Measurements from ENCODE around the gene CDH3. TPM values are rescaled to one million over a fixed set of nuclear protein-coding genes. Genes with fewer than 3 reads are reported as not detected.

Gene CDH3
- total RNA-seq, 4 donors from 2014 or later: 0.19 to 0.83 (median 0.75) TPM; not detected in 1

DNA sequence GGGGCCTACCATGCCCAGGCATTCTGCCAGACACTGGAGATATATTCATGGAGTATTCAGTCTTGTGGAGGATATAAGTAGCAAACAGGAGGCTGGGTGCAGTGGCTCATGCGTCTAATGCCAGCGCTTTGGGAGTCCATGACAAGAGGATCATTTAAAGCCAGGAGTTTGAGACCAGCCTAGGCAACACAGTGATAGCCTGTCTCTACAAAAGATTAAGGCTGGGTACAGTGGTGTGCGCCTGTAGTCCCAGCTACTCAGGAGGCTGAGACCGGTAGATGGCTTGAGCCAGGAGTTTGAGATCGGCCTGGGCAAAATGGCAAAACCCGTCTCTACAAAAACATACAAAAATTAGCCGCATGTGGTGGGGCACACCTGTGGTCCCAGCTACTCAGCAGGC, 37.7 kb upstream of the CDH3 start:
- Histone ChIP-seq H3K27ac (replicated peaks in 1 of 4) (no peak overlapping the region), H3K9me3 (no peaks in the 10 kb centered on the region), H3K27me3 (no peaks in the 10 kb centered on the region), H3K4me3 (no peak overlapping the region), H3K4me1 (no peaks in the 10 kb centered on the region), H3K36me3 (no peaks in the 10 kb centered on the region)
- intact Hi-C loops (cut with DNase I): no loop called here
- DNase-seq (ENCODE audit: extremely low spot score): no peak
- WGBS: 90% methylated on average over 7 of the region's 7 CpGs
- TF ChIP-seq EP300 (IDR thresholded peaks at IDR 0.05) (no peak), POLR2A (IDR thresholded peaks at IDR 0.05; ENCODE audit: low read depth) (no peak), POLR2AphosphoS5 (IDR thresholded peaks at IDR 0.05) (no peak)
- TF ChIP-seq, protein P1, sequence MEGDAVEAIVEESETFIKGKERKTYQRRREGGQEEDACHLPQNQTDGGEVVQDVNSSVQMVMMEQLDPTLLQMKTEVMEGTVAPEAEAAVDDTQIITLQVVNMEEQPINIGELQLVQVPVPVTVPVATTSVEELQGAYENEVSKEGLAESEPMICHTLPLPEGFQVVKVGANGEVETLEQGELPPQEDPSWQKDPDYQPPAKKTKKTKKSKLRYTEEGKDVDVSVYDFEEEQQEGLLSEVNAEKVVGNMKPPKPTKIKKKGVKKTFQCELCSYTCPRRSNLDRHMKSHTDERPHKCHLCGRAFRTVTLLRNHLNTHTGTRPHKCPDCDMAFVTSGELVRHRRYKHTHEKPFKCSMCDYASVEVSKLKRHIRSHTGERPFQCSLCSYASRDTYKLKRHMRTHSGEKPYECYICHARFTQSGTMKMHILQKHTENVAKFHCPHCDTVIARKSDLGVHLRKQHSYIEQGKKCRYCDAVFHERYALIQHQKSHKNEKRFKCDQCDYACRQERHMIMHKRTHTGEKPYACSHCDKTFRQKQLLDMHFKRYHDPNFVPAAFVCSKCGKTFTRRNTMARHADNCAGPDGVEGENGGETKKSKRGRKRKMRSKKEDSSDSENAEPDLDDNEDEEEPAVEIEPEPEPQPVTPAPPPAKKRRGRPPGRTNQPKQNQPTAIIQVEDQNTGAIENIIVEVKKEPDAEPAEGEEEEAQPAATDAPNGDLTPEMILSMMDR (IDR thresholded peaks at IDR 0.05): no peak

DNA sequence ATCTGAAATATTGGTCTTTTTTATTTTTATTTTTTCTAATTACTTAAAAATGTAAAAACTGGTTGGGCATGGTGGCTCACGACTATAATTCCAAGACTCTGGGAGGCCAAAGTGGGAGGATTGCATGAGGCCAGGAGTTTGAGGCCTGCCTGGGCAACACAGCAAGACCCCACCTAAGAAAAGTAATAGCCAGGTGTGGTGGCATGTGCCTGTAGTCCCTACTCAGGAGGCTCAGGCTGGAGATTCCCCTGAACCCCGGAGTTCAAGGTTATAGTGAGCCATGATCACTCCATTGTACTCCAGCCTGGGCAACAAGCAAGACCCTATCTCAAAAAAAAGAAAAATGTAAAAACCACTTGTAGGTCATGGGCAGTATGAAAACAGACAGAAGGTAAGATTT, 36.8 kb upstream of the CDH3 start:
- DNase-seq (ENCODE audit: extremely low spot score): no peak
- 100% methylated on average over 2 of the region's 2 CpGs for WGBS
- Histone ChIP-seq H3K27ac (replicated peaks in 1 of 4) (no peak overlapping the region), H3K4me1 (no peaks in the 10 kb centered on the region), H3K9me3 (peaks cover 0 to 9% (median 3%) of the 10 kb centered on the region in 4 donors), H3K4me3 (no peak overlapping the region), H3K36me3 (no peaks in the 10 kb centered on the region), H3K27me3 (no peaks in the 10 kb centered on the region)
- intact Hi-C loops (cut with DNase I): no loop called here
- TF ChIP-seq POLR2AphosphoS5 (IDR thresholded peaks at IDR 0.05) (no peak), POLR2A (IDR thresholded peaks at IDR 0.05; ENCODE audit: low read depth) (no peak), EP300 (IDR thresholded peaks at IDR 0.05) (no peak)
- TF ChIP-seq, protein P1 (IDR thresholded peaks at IDR 0.05): no peak

DNA sequence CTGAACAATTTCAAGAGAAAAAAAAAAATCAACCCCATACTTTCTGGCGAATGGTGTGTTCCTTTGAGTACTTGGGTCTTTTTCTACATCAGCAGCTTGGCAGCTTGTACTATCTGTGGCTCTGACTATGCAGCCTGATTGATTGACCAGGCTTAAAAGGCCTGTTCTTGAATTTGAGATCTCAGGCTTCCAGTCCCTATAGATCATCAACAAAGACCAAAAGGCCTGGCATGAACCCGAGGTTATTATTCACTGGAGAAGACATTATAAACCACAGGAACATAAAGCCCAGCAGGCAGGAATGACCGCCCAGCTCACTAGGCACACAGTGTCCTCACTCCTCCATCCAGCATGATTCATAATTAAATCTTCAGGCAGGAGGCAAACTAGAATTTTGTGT, 32.1 kb upstream of the CDH3 start:
- intact Hi-C loops (cut with DNase I): no loop called here

DNA sequence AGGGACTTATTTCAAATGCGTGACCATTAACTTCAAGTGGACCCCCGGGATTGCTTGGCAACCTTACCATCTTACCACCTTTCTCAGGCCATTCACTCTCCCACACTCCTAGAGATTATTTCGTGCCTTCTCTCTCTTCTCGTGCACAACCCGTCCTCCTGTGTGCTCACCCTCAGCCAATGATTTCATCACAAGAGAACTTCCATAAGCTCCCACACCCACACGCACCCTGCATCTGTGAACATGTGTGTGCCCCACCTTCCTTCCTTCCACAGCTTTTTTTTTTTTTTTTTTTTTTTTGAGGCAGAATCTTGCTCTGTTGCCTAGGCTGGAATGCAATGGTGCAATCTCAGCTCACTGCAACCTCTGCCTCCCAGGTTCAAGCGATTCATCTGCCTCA, 27.4 kb upstream of the CDH3 start:
- H3K27ac ChIP-seq (replicated peaks in 1 of 4): no peak overlapping the region
- no peaks in the 10 kb centered on the region for H3K36me3 ChIP-seq
- 84% methylated on average over 7 of the region's 7 CpGs for WGBS
- H3K4me3 ChIP-seq: no peak overlapping the region
- peaks cover 0 to 18% (median 16%) of the 10 kb centered on the region in 4 donors for H3K9me3 ChIP-seq
- TF ChIP-seq EP300 (IDR thresholded peaks at IDR 0.05) (no peak), POLR2A (IDR thresholded peaks at IDR 0.05; ENCODE audit: low read depth) (no peak), POLR2AphosphoS5 (IDR thresholded peaks at IDR 0.05) (no peak)
- TF ChIP-seq, protein P1 (IDR thresholded peaks at IDR 0.05): no peak
- intact Hi-C loops (cut with DNase I): no loop called here
- no peak for DNase-seq (ENCODE audit: extremely low spot score)
- no peaks in the 10 kb centered on the region for H3K4me1 ChIP-seq
- H3K27me3 ChIP-seq: no peaks in the 10 kb centered on the region

More for the DNA sequence above, 32.1 kb upstream of the CDH3 start:
- H3K4me3 ChIP-seq: no peak overlapping the region
- H3K27me3 ChIP-seq: no peaks in the 10 kb centered on the region
- peaks cover 0 to 21% (median 12%) of the 10 kb centered on the region in 4 donors for H3K9me3 ChIP-seq
- DNase-seq (ENCODE audit: extremely low spot score): no peak
- H3K4me1 ChIP-seq: no peaks in the 10 kb centered on the region
- H3K27ac ChIP-seq (replicated peaks in 1 of 4): no peak overlapping the region
- H3K36me3 ChIP-seq: no peaks in the 10 kb centered on the region
- TF ChIP-seq POLR2A (IDR thresholded peaks at IDR 0.05; ENCODE audit: low read depth): no peak
- TF ChIP-seq EP300 (IDR thresholded peaks at IDR 0.05): no peak
- TF ChIP-seq, protein P1 (IDR thresholded peaks at IDR 0.05): no peak
- no peak for TF ChIP-seq POLR2AphosphoS5 (IDR thresholded peaks at IDR 0.05)
- WGBS: 89% methylated on average over 3 of the region's 3 CpGs

DNA sequence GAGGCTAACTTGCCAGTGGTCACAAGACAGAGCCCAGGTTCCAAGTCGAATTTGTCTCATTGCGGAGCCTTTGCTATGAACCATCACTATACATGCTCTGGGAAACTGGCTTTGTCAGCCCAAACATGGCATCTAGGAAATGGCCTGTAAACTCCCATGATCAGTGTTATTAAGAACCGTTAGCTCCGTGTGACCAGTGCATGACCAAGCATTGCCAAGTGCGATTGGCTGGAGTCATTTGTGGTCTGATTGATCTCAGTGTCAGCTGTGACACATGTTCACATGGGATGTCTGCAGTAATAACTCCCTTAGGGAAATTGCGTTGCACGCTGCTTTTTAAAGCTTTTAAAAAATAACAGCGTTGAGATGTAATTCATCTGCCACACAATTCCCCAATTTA, 18.6 kb upstream of the CDH3 start:
- no peak for DNase-seq (ENCODE audit: extremely low spot score)
- intact Hi-C loops (cut with DNase I): no loop called here
- H3K9me3 ChIP-seq: peaks cover 0 to 7% (median 3%) of the 10 kb centered on the region in 4 donors
- H3K4me3 ChIP-seq: no peak overlapping the region
- H3K4me1 ChIP-seq: no peaks in the 10 kb centered on the region
- H3K27me3 ChIP-seq: peaks cover 0 to 5% (median 0%) of the 10 kb centered on the region in 4 donors
- TF ChIP-seq EP300 (IDR thresholded peaks at IDR 0.05) (no peak), POLR2A (IDR thresholded peaks at IDR 0.05; ENCODE audit: low read depth) (no peak)
- 88% methylated on average over 8 of the region's 8 CpGs for whole genome bisulfite sequencing
- H3K27ac ChIP-seq (replicated peaks in 1 of 4): no peak overlapping the region
- H3K36me3 ChIP-seq: no peaks in the 10 kb centered on the region

Measured in esophagus muscularis mucosa (tissue), 4 donors.